ENCODE data around the gene ST6GALNAC6. TPM values are rescaled to one million over a fixed set of nuclear protein-coding genes. Genes with fewer than 3 reads are reported as not detected.

ST6GALNAC6 gene
- total RNA-seq, 1 donor from 2014 or later = 48.4 TPM

DNA sequence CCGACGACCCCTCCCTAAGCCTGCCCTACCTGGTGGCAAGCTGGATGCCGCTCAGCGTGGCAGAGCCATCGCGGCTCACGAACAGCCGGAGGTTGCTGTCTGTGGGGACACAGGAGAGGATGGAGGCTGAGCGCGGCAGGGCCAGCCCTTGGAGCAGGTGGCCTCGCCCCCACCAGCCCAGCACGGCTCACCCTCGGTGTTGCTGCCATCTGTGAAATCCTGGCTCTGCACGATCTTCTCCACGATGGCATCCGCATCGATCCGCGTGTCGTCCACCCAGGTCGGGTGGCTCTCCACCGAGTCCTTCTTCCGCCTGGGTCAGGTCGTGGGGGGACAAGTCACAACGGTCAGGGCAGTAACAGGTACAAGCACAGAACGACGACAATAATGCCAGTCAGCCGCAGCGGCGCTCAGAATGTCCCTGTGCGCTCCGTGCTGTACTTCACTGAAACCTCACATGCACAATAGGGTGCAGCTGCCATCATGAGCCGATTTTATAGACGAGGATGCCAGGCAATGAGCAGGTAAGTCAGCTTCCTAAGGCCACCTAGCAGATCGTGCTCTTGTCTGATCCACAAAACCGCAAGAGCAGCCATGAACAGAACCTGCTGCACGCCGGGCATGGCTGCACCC, 45.3 kb upstream of the ST6GALNAC6 start:
- no peaks in the 10 kb centered on the region for H3K9me3 ChIP-seq (replicated peaks)
- intact Hi-C loops (cut with micrococcal nuclease) = loop anchor here (5.0 to 10.0 kb wide), 2 partner anchors 88 to 170 kb away; no protein-coding TSS in a partner anchor
- TF ChIP-seq, protein P1, sequence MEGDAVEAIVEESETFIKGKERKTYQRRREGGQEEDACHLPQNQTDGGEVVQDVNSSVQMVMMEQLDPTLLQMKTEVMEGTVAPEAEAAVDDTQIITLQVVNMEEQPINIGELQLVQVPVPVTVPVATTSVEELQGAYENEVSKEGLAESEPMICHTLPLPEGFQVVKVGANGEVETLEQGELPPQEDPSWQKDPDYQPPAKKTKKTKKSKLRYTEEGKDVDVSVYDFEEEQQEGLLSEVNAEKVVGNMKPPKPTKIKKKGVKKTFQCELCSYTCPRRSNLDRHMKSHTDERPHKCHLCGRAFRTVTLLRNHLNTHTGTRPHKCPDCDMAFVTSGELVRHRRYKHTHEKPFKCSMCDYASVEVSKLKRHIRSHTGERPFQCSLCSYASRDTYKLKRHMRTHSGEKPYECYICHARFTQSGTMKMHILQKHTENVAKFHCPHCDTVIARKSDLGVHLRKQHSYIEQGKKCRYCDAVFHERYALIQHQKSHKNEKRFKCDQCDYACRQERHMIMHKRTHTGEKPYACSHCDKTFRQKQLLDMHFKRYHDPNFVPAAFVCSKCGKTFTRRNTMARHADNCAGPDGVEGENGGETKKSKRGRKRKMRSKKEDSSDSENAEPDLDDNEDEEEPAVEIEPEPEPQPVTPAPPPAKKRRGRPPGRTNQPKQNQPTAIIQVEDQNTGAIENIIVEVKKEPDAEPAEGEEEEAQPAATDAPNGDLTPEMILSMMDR (IDR thresholded peaks at IDR 0.05; ENCODE audit: borderline replicate concordance) = no peak
- H3K4me3 ChIP-seq = no peak overlapping the region
- no peak for DNase-seq
- H3K27me3 ChIP-seq (ENCODE audit: low read depth) = no peaks in the 10 kb centered on the region
- H3K36me3 ChIP-seq = peaks cover 24% of the 10 kb centered on the region
- H3K4me1 ChIP-seq = peaks cover 68% of the 10 kb centered on the region
- H3K27ac ChIP-seq (replicated peaks) = no peak overlapping the region

DNA sequence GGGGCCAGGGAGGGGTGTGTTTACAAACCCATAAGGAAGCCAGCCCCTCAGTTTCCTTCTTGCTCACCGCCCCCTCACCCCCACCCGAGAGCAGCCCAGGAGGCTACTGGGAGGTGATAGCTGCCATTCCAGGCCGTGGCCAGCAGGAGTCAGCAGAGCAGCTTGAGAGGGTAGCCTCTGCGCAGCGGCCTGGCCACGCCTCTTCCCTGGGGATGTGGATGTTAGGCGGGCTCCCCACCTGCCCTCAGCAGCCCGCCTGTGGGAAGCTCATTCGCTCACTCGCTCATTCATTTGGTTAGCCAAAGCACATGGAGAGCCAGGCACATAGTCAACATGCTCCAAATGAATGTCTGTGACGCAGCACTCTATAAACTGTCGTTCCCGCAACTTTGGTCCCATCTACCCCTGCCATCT, 44.3 kb upstream of the ST6GALNAC6 start:
- intact Hi-C loops (cut with micrococcal nuclease) = loop anchor here (5.0 to 10.0 kb wide), 2 partner anchors 89 to 171 kb away; no protein-coding TSS in a partner anchor
- DNase-seq = peak; percentile 86
- H3K27ac ChIP-seq (replicated peaks) = peak overlapping the region; percentile 5
- H3K4me1 ChIP-seq = peaks cover 59% of the 10 kb centered on the region
- TF ChIP-seq, protein P1 (IDR thresholded peaks at IDR 0.05; ENCODE audit: borderline replicate concordance) = peak; percentile 91
- no peaks in the 10 kb centered on the region for H3K9me3 ChIP-seq (replicated peaks)
- H3K4me3 ChIP-seq = no peak overlapping the region
- no peaks in the 10 kb centered on the region for H3K27me3 ChIP-seq (ENCODE audit: low read depth)
- peaks cover 24% of the 10 kb centered on the region for H3K36me3 ChIP-seq

DNA sequence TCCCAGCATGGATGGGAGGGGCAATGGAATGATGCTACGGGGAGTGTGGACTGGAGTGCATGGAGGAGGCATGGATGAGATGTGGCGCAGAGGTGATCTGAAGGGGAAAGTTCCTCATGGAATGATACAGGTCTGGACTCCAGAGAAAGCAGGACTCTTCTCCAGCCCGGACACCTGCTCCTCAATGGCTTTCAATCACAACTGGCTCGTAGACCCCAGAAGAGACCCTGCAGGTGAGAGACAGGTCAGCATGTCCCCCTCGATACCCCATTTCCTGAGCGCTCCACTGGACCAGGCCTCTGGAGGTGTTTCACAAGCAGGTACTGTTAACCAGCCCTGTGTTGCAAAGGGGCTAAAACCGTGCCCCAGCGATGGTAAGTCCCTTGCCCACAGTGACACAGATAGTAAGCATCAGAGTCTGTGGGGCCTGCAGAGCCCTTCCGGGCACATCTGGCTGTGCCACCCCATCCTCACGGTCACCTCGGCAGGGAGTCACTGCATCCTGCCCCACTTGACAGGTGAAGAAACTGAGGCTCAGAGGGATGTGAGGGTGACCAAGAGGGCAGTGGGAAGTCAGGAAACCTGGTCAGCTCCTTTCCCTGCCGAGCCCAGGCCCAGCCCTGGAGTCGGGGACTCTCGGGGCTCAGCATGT, 43.7 kb upstream of the ST6GALNAC6 start:
- H3K4me1 ChIP-seq = peaks cover 59% of the 10 kb centered on the region
- H3K27ac ChIP-seq (replicated peaks) = peak overlapping the region; percentile 5
- intact Hi-C loops (cut with micrococcal nuclease) = loop anchor here (5.0 to 10.0 kb wide), 2 partner anchors 89 to 172 kb away; no protein-coding TSS in a partner anchor
- DNase-seq = no peak
- TF ChIP-seq, protein P1 (IDR thresholded peaks at IDR 0.05; ENCODE audit: borderline replicate concordance) = no peak
- no peak overlapping the region for H3K4me3 ChIP-seq
- H3K9me3 ChIP-seq (replicated peaks) = no peaks in the 10 kb centered on the region
- H3K27me3 ChIP-seq (ENCODE audit: low read depth) = no peaks in the 10 kb centered on the region
- H3K36me3 ChIP-seq = peaks cover 24% of the 10 kb centered on the region

DNA sequence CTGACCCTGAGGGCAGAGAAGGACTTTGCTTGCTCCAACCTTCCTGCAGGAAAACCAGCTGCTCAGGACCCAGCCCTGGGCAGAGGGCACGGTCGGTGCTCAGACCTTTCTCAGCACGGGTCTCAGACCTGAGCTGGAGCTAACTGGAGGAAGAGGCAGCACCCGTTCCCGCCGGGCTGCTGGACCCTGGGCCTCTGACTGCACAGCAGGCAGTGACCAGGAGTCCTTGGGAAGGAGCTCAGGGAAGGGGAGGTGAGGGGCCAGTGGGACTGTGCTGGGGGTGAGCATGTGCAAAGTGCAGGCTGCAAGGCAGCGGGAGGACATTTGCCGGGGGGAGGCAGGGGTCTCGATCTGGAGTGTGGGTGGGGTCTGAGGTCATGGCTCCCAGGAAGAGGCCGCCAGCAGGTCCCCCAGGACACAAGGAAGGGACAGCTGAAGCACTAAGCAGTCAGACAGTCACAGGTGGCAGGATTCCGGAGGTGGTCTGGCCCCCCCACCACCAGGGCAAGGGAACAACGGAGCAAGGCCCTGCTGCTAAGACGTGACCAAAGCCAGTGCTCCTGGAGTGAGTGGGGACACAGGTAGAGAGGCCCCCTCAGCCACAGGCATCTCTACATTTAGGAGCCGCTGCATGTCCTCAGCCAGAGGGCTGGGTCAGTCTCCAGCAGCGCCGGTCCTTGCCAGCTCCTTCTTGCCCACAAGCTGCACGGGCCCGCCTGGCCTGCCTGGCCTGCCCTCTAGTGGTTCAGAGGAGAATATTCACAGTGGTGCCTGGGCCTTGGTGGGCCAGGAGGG, 43.0 kb upstream of the ST6GALNAC6 start:
- Histone ChIP-seq H3K27me3 (ENCODE audit: low read depth) (no peaks in the 10 kb centered on the region), H3K9me3 (replicated peaks) (no peaks in the 10 kb centered on the region), H3K27ac (replicated peaks) (peak overlapping the region; percentile 38), H3K36me3 (peaks cover 24% of the 10 kb centered on the region), H3K4me1 (peaks cover 57% of the 10 kb centered on the region), H3K4me3 (no peak overlapping the region)
- intact Hi-C loops (cut with micrococcal nuclease) = loop anchor here (5.0 to 10.0 kb wide), 2 partner anchors 90 to 172 kb away; no protein-coding TSS in a partner anchor
- TF ChIP-seq, protein P1 (IDR thresholded peaks at IDR 0.05; ENCODE audit: borderline replicate concordance) = peak; percentile 91
- peak; percentile 71 for DNase-seq

DNA sequence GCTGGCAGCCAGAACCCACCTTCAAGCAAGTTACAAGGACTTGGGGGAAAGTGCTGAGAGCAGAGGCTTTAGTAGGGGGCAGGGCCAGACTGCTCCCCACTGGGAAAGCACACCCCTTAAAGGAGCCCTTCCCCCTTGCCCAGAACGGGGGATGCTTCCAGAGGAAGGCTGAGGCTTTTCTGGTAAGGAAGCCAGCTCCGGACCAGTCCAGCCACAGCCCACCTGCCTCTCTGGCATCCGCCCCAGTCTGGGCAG, 42.5 kb upstream of the ST6GALNAC6 start:
- no peaks in the 10 kb centered on the region for H3K9me3 ChIP-seq (replicated peaks)
- H3K4me1 ChIP-seq = peaks cover 57% of the 10 kb centered on the region
- intact Hi-C loops (cut with micrococcal nuclease) = loop anchor here (5.0 to 10.0 kb wide), 2 partner anchors 90 to 173 kb away; no protein-coding TSS in a partner anchor
- H3K36me3 ChIP-seq = peaks cover 24% of the 10 kb centered on the region
- DNase-seq = no peak
- H3K27me3 ChIP-seq (ENCODE audit: low read depth) = no peaks in the 10 kb centered on the region
- TF ChIP-seq, protein P1 (IDR thresholded peaks at IDR 0.05; ENCODE audit: borderline replicate concordance) = no peak
- no peak overlapping the region for H3K4me3 ChIP-seq
- H3K27ac ChIP-seq (replicated peaks) = no peak overlapping the region
